ENCODE measurements around the gene SPATA25. TPM values are rescaled to one million over a fixed set of nuclear protein-coding genes. Genes with fewer than 3 reads are reported as not detected.

SPATA25 gene
- total and polyA plus RNA-seq, 2 donors (not counting 3 experiments of a cell fraction or from before 2014, with no cell fraction given), result 0.69 to 1.3 TPM

DNA sequence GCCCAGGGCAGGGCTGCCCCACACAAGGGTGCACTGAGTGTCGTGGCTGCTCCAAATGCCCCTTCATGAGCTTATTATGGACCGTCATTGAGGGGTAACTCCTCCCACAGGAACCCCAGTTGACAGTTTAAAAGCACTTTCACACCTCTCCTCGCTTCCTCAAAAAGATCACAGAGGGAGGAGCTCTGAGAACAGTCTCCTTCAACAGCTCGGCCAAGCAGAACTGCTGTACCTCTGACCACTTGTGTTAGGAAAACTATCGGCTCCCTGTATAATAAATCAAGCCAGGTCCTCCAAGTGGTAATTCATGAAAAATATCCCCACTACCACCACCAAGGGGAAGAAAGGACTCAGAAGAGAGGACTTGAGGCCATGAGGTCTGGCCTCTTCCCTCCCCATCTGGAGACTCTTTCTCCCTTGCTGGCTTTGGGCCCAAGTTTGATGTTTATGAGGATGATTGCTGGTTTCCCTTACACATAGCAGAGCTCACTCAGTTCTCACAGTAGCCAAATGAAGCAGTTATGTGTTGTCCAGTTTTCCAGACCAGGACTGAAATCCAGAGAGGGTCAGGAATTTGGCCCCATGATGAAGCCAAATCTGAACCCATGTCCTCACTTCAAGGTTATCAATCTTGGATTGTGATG lies 45.1 kb downstream of the SPATA25 start:
- Histone ChIP-seq H3K9me3 (replicated peaks; ENCODE audit: control insufficient read depth, insufficient read depth, low read length) (no peaks in the 10 kb centered on the region), H4K20me1 (replicated peaks; ENCODE audit: control insufficient read depth, extremely low read depth, insufficient read depth, low read length) (no peaks in the 10 kb centered on the region), H3K9ac (replicated peaks; ENCODE audit: extremely low read depth, insufficient read depth, low read length) (no peak overlapping the region), H3K27ac (ENCODE audit: insufficient read depth, low read depth, low read length) (no peak overlapping the region), H3K27me3 (ENCODE audit: control insufficient read depth in 2 of 2, insufficient read depth in 2 of 2, low read length in 2 of 2) (no peaks in the 10 kb centered on the region), H3K9me1 (replicated peaks; ENCODE audit: control insufficient read depth, extremely low read depth, insufficient read depth, low read length) (no peaks in the 10 kb centered on the region), H3K79me2 (ENCODE audit: control insufficient read depth, insufficient read depth, low read length) (no peaks in the 10 kb centered on the region), H3K4me2 (ENCODE audit: insufficient read depth, low read length) (no peak overlapping the region), H3K4me1 (ENCODE audit: control insufficient read depth, extremely low read depth, insufficient read depth, low read length) (no peaks in the 10 kb centered on the region), H3K36me3 (ENCODE audit: control insufficient read depth in 2 of 2, extremely low read depth in 1 of 2, insufficient read depth in 2 of 2, low read length in 2 of 2) (peaks cover 0 to 36% of the 10 kb centered on the region in 2 experiments), H2AFZ (ENCODE audit: low read depth, low read length) (no peak overlapping the region), H3K4me3 (replicated peaks in 1 of 3; ENCODE audit: insufficient read depth in 1 of 3, low read depth in 1 of 3, low read length in 3 of 3) (no peak overlapping the region)
- dilution Hi-C loops (cut with MboI; ENCODE audit: extremely low pct_ligation_motif_present, low sequenced_read_pairs), result no loop called here
- FAIRE-seq (no peak), DNase-seq (ENCODE audit: low read depth, low spot score) (peak; percentile 43)
- no TSS peak for BruUV-seq (replicated peaks)
- POLR2A ChIA-PET, result no interaction called here
- TF ChIP-seq, protein P1, sequence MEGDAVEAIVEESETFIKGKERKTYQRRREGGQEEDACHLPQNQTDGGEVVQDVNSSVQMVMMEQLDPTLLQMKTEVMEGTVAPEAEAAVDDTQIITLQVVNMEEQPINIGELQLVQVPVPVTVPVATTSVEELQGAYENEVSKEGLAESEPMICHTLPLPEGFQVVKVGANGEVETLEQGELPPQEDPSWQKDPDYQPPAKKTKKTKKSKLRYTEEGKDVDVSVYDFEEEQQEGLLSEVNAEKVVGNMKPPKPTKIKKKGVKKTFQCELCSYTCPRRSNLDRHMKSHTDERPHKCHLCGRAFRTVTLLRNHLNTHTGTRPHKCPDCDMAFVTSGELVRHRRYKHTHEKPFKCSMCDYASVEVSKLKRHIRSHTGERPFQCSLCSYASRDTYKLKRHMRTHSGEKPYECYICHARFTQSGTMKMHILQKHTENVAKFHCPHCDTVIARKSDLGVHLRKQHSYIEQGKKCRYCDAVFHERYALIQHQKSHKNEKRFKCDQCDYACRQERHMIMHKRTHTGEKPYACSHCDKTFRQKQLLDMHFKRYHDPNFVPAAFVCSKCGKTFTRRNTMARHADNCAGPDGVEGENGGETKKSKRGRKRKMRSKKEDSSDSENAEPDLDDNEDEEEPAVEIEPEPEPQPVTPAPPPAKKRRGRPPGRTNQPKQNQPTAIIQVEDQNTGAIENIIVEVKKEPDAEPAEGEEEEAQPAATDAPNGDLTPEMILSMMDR (IDR thresholded peaks at IDR 0.05; ENCODE audit: extremely low read depth in 1 of 2, insufficient read depth in 1 of 2, low read depth in 1 of 2, low read length in 2 of 2), result no peak
- CTCF ChIA-PET, result interaction anchor here (1.0 kb wide), 3 partner anchors 11 to 128 kb away, joined by 3 to 4 read pairs (median 3); no protein-coding TSS in a partner anchor
- intact Hi-C loops (cut with micrococcal nuclease), result no loop called here

DNA sequence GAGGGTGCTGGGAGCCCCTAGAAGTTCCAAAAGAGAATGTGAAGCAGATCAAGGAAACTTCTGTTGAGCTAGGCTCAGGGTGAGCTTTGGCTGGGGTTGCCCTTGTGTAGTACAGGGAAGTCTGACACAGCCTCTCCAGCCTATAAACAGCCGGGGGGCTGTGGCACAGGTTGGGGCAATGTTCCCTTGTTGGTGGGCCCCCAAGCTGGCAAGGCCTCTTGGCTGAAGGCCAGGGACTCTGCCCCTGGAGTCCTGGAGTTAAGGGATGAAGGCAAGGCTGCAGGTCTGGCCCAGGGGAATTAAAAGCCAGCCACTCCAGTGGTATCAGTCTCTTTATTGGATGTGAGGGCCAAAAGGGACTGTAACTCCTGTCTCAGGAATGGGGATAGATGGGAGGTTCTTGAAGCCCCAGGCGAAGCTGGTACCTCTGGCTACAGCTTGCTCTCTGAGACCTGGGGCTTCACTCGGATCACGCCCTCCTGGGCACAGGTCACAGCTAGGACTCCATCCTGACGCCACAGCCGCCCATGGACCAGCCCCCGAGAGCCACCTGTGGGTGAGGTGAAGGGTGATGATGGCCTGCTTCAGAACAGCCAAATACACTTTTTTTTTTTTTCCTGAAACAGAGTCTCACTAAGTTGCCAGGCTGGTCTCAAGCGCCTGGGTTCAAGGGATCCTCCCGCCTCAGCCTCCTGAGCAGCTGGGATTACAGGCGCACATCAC lies 45.9 kb downstream of the SPATA25 start:
- no peaks in the 10 kb centered on the region for H3K79me2 ChIP-seq (ENCODE audit: control insufficient read depth, insufficient read depth, low read length)
- no peaks in the 10 kb centered on the region for H3K9me1 ChIP-seq (replicated peaks; ENCODE audit: control insufficient read depth, extremely low read depth, insufficient read depth, low read length)
- no peak overlapping the region for H3K9ac ChIP-seq (replicated peaks; ENCODE audit: extremely low read depth, insufficient read depth, low read length)
- H3K4me1 ChIP-seq (ENCODE audit: control insufficient read depth, extremely low read depth, insufficient read depth, low read length), result peaks cover 6% of the 10 kb centered on the region
- no peaks in the 10 kb centered on the region for H3K9me3 ChIP-seq (replicated peaks; ENCODE audit: control insufficient read depth, insufficient read depth, low read length)
- H4K20me1 ChIP-seq (replicated peaks; ENCODE audit: control insufficient read depth, extremely low read depth, insufficient read depth, low read length), result no peaks in the 10 kb centered on the region
- no peaks in the 10 kb centered on the region for H3K27me3 ChIP-seq (ENCODE audit: control insufficient read depth in 2 of 2, insufficient read depth in 2 of 2, low read length in 2 of 2)
- no peak overlapping the region for H2AFZ ChIP-seq (ENCODE audit: low read depth, low read length)
- no peak overlapping the region for H3K27ac ChIP-seq (ENCODE audit: insufficient read depth, low read depth, low read length)
- BruUV-seq (replicated peaks), result no TSS peak
- no peak overlapping the region for H3K4me3 ChIP-seq (replicated peaks in 1 of 3; ENCODE audit: insufficient read depth in 1 of 3, low read depth in 1 of 3, low read length in 3 of 3)
- ChIA-PET POLR2A (no interaction called here), CTCF (interaction anchor here (1.0 to 1.1 kb wide), 4 partner anchors 8 to 128 kb away, joined by 3 to 4 read pairs (median 3); no protein-coding TSS in a partner anchor)
- no peak for DNase-seq (ENCODE audit: low read depth, low spot score)
- peaks cover 0 to 34% of the 10 kb centered on the region in 2 experiments for H3K36me3 ChIP-seq (ENCODE audit: control insufficient read depth in 2 of 2, extremely low read depth in 1 of 2, insufficient read depth in 2 of 2, low read length in 2 of 2)
- H3K4me2 ChIP-seq (ENCODE audit: insufficient read depth, low read length), result no peak overlapping the region
- FAIRE-seq, result no peak
- TF ChIP-seq GATA2 (IDR thresholded peaks at IDR 0.05; ENCODE audit: insufficient read depth, insufficient read length, low read depth, low read length) (no peak), FOS (IDR thresholded peaks at IDR 0.05; ENCODE audit: borderline replicate concordance, insufficient read depth, low read length) (no peak), JUN (IDR thresholded peaks at IDR 0.05; ENCODE audit: borderline replicate concordance, insufficient read depth, insufficient read length, low read depth) (no peak), POLR2A (IDR thresholded peaks at IDR 0.05; ENCODE audit: low read depth, low read length) (no peak), EZH2 (IDR thresholded peaks at IDR 0.05; ENCODE audit: borderline replicate concordance, low read depth, low read length, severe bottlenecking) (no peak), POLR2AphosphoS5 (IDR thresholded peaks at IDR 0.05; ENCODE audit: insufficient read depth, low read depth, low read length) (no peak), MYC (IDR thresholded peaks at IDR 0.05; ENCODE audit: low read depth, low read length) (no peak)
- TF ChIP-seq, protein P1 (IDR thresholded peaks at IDR 0.05; ENCODE audit: extremely low read depth in 1 of 2, insufficient read depth in 1 of 2, low read depth in 1 of 2, low read length in 2 of 2), result no peak
- TF ChIP-seq, protein P2, sequence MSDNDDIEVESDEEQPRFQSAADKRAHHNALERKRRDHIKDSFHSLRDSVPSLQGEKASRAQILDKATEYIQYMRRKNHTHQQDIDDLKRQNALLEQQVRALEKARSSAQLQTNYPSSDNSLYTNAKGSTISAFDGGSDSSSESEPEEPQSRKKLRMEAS (IDR thresholded peaks at IDR 0.05; ENCODE audit: insufficient read depth, insufficient read length), result no peak
- dilution Hi-C loops (cut with MboI; ENCODE audit: extremely low pct_ligation_motif_present, low sequenced_read_pairs), result no loop called here
- intact Hi-C loops (cut with micrococcal nuclease), result no loop called here
